AG10803 (cell line): ENCODE data around the gene LRCH1.
A peak's percentile ranks its signal among the peaks of the same experiment; 100 is the strongest.
"Not testable (repeated sequence)": the region's sequence is repeated elsewhere in the genome, so short reads cannot be mapped to it uniquely, and the experiment has no call there.

Experiments
- DNase-seq: peaks from one replicate; pipeline ENCODE4 v3.0.0; 2010; ENCODE audit warnings: low read depth
- H3K4me3 ChIP-seq: 2 replicates; pipeline ENCODE4 v1.5.1; 2011; ENCODE audit warnings: mild to moderate bottlenecking, low read length, control low read depth
- TF ChIP-seq, protein P1 (sequence below): conservative IDR thresholded peaks from 2 replicates; pipeline ENCODE4 v1.5.1; 2011; ENCODE audit warnings: mild to moderate bottlenecking, low read length, control low read depth, inconsistent platforms

The LRCH1 gene

GRCh38 chr13:46552889-46553520 lies at the start of gene LRCH1:
TSS of gene LRCH1 (plus strand) at chr13:46553170. CDS start at chr13:46553397, 227 bp downstream.
- H3K4me3 ChIP-seq, result peak within 1 kb of the TSS; percentile 88
- DNase-seq, result peak; percentile 91
- TF ChIP-seq, protein P1, sequence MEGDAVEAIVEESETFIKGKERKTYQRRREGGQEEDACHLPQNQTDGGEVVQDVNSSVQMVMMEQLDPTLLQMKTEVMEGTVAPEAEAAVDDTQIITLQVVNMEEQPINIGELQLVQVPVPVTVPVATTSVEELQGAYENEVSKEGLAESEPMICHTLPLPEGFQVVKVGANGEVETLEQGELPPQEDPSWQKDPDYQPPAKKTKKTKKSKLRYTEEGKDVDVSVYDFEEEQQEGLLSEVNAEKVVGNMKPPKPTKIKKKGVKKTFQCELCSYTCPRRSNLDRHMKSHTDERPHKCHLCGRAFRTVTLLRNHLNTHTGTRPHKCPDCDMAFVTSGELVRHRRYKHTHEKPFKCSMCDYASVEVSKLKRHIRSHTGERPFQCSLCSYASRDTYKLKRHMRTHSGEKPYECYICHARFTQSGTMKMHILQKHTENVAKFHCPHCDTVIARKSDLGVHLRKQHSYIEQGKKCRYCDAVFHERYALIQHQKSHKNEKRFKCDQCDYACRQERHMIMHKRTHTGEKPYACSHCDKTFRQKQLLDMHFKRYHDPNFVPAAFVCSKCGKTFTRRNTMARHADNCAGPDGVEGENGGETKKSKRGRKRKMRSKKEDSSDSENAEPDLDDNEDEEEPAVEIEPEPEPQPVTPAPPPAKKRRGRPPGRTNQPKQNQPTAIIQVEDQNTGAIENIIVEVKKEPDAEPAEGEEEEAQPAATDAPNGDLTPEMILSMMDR, result no peak

DNA sequence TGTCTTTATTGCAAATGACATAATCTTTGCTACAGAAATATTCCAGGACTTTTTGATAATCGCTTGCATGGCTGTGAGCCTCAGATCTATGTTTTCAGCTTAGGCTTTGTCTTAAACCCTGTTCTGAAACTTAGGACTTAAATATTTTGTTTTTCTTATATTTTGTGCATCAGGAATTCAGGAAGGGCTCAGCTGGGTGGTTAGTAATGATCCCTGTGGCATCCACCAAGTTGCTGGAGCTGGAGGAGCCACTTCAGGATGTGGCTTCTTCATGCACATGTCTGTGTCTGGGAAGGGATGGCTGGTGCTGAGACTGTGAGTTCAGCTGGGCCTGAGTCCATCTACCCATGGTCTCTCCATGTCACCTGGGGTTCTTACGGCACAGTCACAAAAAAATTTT lies 48.9 kb upstream of the LRCH1 start:
- no peak overlapping the region for H3K4me3 ChIP-seq
- no peak for DNase-seq
- TF ChIP-seq, protein P1, result no peak

GRCh38 chr13:46507981-46508380 lies 45.0 kb upstream of the LRCH1 start:
- TF ChIP-seq, protein P1, result no peak
- no peak overlapping the region for H3K4me3 ChIP-seq
- peak; percentile 29 for DNase-seq

DNA sequence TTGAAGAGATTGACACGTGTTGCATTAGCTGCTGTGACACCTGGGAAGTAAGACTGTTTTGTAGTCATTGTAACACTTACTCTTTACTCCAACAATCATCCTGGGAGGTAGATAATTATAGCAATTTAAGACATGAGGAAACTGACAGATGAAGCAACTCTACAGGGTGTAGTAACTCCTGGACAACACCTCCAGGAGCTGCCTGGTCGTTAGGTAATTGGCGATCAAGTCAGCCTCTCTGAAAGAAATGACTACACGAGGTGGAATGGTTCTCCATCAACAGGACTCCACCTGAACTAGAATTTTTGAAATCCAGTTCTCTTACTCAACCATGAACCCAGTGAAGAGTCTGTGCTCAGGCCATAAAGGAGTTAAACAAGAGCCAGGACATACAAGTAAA lies 43.0 kb upstream of the LRCH1 start:
- no peak for DNase-seq
- TF ChIP-seq, protein P1, result no peak
- no peak overlapping the region for H3K4me3 ChIP-seq

GRCh38 chr13:46515803-46516202 lies 37.2 kb upstream of the LRCH1 start:
- H3K4me3 ChIP-seq, result no peak overlapping the region
- TF ChIP-seq, protein P1, result no peak
- no peak for DNase-seq

- TF ChIP-seq, protein P1, result no peak
- no peak overlapping the region for H3K4me3 ChIP-seq
- DNase-seq, result peak; percentile 17
Measured at GRCh38 chr13:46516599-46517338, 36.2 kb upstream of the LRCH1 start.

DNA sequence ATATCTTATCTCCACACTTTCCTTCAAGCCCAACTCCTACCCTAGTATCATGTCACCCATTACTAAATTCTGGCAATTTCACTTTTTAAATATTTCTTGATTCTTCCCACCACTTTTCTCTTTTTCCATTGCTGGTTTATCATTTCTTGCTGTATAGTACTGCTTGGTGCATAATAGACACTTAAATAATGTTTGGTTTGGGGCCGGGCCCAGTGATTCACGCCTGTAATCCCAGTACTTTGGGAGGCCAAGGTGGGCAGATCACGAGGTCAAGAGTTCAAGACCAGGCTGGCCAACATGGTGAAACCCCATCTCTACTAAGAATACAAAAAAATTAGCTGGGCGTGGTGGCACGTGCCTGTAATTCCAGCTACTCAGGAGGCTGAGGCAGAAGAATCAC lies 35.2 kb upstream of the LRCH1 start:
- H3K4me3 ChIP-seq, DNase-seq: not testable (repeated sequence)
